KMS-11 (cell line): ENCODE measurements around the gene MYZAP.

Experiments used
- H2AFZ ChIP-seq: fragments of 200-600 bp; sonication (generic); 2 replicates; pipeline ENCODE4 v1.6.1; 2016; ENCODE audit warnings: antibody characterized with exemption, mixed run types, low read depth
- H3K27ac ChIP-seq: fragments of 200-600 bp; sonication (generic); 2 replicates; pipeline ENCODE4 v1.6.1; 2016; ENCODE audit warnings: mild to moderate bottlenecking, mixed run types
- H3K27me3 ChIP-seq: fragments of 200-600 bp; sonication (generic); 2 replicates; pipeline ENCODE4 v1.6.1; 2017; ENCODE audit warnings: mild to moderate bottlenecking, low read depth, mixed run types, moderate library complexity; ENCODE audit not compliant: insufficient read depth
- H3K36me3 ChIP-seq: fragments of 200-600 bp; sonication (generic); 2 replicates; pipeline ENCODE4 v1.6.1; 2017; ENCODE audit warnings: mild to moderate bottlenecking, mixed run types; ENCODE audit not compliant: insufficient read depth
- H3K4me1 ChIP-seq: fragments of 200-600 bp; sonication (generic); 2 replicates; pipeline ENCODE4 v1.6.1; 2016; ENCODE audit warnings: mild to moderate bottlenecking, low read depth, mixed run types; ENCODE audit not compliant: poor library complexity, severe bottlenecking
- H3K4me2 ChIP-seq: fragments of 200-600 bp; sonication (generic); 2 replicates; pipeline ENCODE4 v1.7.0; 2016; ENCODE audit warnings: mild to moderate bottlenecking, mixed run types
- H3K4me3 ChIP-seq: fragments of 200-600 bp; sonication (generic); IDR thresholded peaks from 2 replicates; pipeline ENCODE4 v1.6.1; 2017; ENCODE audit warnings: low read depth, low read length, mixed read lengths; ENCODE audit not compliant: insufficient read depth
- H3K79me2 ChIP-seq: fragments of 200-600 bp; sonication (generic); 2 replicates; pipeline ENCODE4 v1.6.1; 2016; ENCODE audit warnings: low read depth, mixed run types; ENCODE audit not compliant: insufficient read depth
- H3K9ac ChIP-seq: fragments of 200-600 bp; sonication (generic); 2 replicates; pipeline ENCODE4 v1.6.1; 2016; ENCODE audit warnings: mild to moderate bottlenecking, mixed run types
- H4K20me1 ChIP-seq: fragments of 200-600 bp; sonication (generic); 2 replicates; pipeline ENCODE4 v1.6.1; 2016; ENCODE audit warnings: mild to moderate bottlenecking, mixed run types; ENCODE audit not compliant: insufficient read depth
- CTCF ChIP-seq: fragments of 200-600 bp; sonication (generic); conservative IDR thresholded peaks from 2 replicates; pipeline ENCODE4 v1.6.1; 2017; ENCODE audit warnings: low read depth, mild to moderate bottlenecking, antibody characterized with exemption, low read length, moderate library complexity, mixed read lengths

Gene MYZAP

GRCh38 chr15:57547243-57547755 lies 44.4 kb upstream of the MYZAP start:
- H3K4me3 ChIP-seq = no peak overlapping the region
- no peaks in the 10 kb centered on the region for H3K4me1 ChIP-seq
- no peak overlapping the region for H2AFZ ChIP-seq
- H3K27ac ChIP-seq = no peak overlapping the region
- H3K79me2 ChIP-seq = no peaks in the 10 kb centered on the region
- H3K27me3 ChIP-seq = no peaks in the 10 kb centered on the region
- no peak overlapping the region for H3K9ac ChIP-seq
- no peak for TF ChIP-seq CTCF
- H4K20me1 ChIP-seq = no peaks in the 10 kb centered on the region
- H3K4me2 ChIP-seq = no peak overlapping the region
- H3K36me3 ChIP-seq = no peaks in the 10 kb centered on the region

GRCh38 chr15:57548351-57548750 lies 43.4 kb upstream of the MYZAP start:
- TF ChIP-seq CTCF = no peak
- Histone ChIP-seq H3K9ac (no peak overlapping the region), H3K27me3 (no peaks in the 10 kb centered on the region), H3K27ac (no peak overlapping the region), H4K20me1 (no peaks in the 10 kb centered on the region), H3K4me2 (no peak overlapping the region), H3K4me1 (no peaks in the 10 kb centered on the region), H3K79me2 (no peaks in the 10 kb centered on the region), H2AFZ (no peak overlapping the region), H3K4me3 (no peak overlapping the region), H3K36me3 (no peaks in the 10 kb centered on the region)

GRCh38 chr15:57548835-57549234 lies 42.9 kb upstream of the MYZAP start:
- no peak overlapping the region for H3K27ac ChIP-seq
- H3K79me2 ChIP-seq = no peaks in the 10 kb centered on the region
- H3K36me3 ChIP-seq = no peaks in the 10 kb centered on the region

DNA sequence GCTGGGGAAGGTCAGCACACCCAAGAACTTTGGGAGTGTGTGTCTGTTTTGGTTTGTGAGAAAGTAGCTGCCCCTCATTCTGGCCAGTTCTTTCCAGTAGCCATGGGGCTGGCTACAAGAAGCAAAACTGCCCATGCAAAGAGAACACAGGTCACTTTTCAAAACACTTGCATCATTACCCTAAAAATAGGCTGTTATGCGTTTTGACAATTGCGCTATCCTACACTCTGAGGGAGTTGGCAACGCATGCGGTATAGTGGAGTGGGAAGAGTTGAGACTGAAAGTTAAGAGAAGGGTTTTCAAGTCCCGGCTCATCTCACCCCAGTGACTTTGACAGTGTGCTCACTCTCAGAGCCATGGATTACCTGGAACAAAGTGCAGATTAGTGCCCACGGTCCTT lies 41.8 kb upstream of the MYZAP start:
- Histone ChIP-seq H3K79me2 (no peaks in the 10 kb centered on the region), H3K27me3 (no peaks in the 10 kb centered on the region), H3K27ac (no peak overlapping the region), H3K9ac (no peak overlapping the region), H3K36me3 (no peaks in the 10 kb centered on the region), H4K20me1 (no peaks in the 10 kb centered on the region), H3K4me3 (no peak overlapping the region), H3K4me2 (no peak overlapping the region), H3K4me1 (no peaks in the 10 kb centered on the region), H2AFZ (no peak overlapping the region)
- TF ChIP-seq CTCF = no peak

More at GRCh38 chr15:57548835-57549234, 42.9 kb upstream of the MYZAP start:
- TF ChIP-seq CTCF = no peak
- Histone ChIP-seq H3K4me2 (no peak overlapping the region), H2AFZ (no peak overlapping the region), H3K9ac (no peak overlapping the region), H3K4me1 (no peaks in the 10 kb centered on the region), H3K4me3 (no peak overlapping the region), H4K20me1 (no peaks in the 10 kb centered on the region), H3K27me3 (no peaks in the 10 kb centered on the region)
